Measurements from ENCODE around the gene DGLUCY.

DGLUCY gene

DNA sequence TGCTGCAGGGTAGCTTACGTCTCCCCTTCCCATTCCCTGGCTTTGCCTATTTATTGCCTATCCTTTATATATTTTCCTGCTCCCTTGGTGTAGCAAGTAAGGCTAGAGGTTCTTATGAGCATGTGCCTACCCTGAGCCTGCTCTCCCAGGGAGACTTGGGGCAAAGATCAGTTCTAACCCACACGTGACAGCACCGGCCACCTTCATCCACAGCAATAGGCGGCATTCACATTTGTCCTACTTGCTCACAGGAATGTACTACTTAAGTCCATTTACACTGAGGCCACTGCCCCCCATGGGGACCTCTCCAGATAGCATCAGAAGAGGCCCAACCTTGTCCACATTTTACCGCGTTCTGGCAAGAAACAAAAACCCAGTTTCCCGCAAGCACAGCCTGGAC is 122.0 kb downstream of the DGLUCY start:
- Histone ChIP-seq H3K4me1 (ENCODE audit: control insufficient read depth, insufficient read depth, low read length) (no peaks in the 10 kb centered on the region), H3K27ac (ENCODE audit: extremely low read depth, low read depth, low read length) (no peak overlapping the region), H3K36me3 (ENCODE audit: control insufficient read depth in 2 of 2, insufficient read depth in 1 of 2, low read length in 2 of 2) (no peaks in the 10 kb centered on the region), H3K9me3 (ENCODE audit: control insufficient read depth, insufficient read depth, low read depth, low read length) (no peaks in the 10 kb centered on the region), H3K4me3 (ENCODE audit: low read depth, low read length) (no peak overlapping the region)
- POLR2A ChIA-PET, result no interaction called here
- CTCF ChIA-PET, result no interaction called here
- TF ChIP-seq ZNF670 (tag by site-specific recombination; IDR thresholded peaks at IDR 0.05; ENCODE audit: low read depth) (no peak), ZNF585B (tag by site-specific recombination; IDR thresholded peaks at IDR 0.05) (no peak), ZNF366 (tag by site-specific recombination; conservative IDR thresholded peaks at IDR 0.05) (no peak), HOXD13 (CRISPR knock-in tag; IDR thresholded peaks at IDR 0.05; ENCODE audit: borderline replicate concordance) (no peak), ZNF121 (tag by site-specific recombination; IDR thresholded peaks at IDR 0.05) (no peak), ZNF837 (tag by site-specific recombination; IDR thresholded peaks at IDR 0.05) (no peak), ZNF776 (tag by site-specific recombination; IDR thresholded peaks at IDR 0.05; ENCODE audit: borderline replicate concordance) (no peak), HOXA7 (CRISPR knock-in tag; IDR thresholded peaks at IDR 0.05; ENCODE audit: borderline replicate concordance) (no peak), ZNF654 (tag by site-specific recombination; IDR thresholded peaks at IDR 0.05; ENCODE audit: low read depth) (no peak), ZNF544 (tag by site-specific recombination; IDR thresholded peaks at IDR 0.05) (no peak)
- TF ChIP-seq, protein P1, sequence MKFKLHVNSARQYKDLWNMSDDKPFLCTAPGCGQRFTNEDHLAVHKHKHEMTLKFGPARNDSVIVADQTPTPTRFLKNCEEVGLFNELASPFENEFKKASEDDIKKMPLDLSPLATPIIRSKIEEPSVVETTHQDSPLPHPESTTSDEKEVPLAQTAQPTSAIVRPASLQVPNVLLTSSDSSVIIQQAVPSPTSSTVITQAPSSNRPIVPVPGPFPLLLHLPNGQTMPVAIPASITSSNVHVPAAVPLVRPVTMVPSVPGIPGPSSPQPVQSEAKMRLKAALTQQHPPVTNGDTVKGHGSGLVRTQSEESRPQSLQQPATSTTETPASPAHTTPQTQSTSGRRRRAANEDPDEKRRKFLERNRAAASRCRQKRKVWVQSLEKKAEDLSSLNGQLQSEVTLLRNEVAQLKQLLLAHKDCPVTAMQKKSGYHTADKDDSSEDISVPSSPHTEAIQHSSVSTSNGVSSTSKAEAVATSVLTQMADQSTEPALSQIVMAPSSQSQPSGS (tag by site-specific recombination; IDR thresholded peaks at IDR 0.05; ENCODE audit: low read depth), result no peak
- TF ChIP-seq, protein P2, sequence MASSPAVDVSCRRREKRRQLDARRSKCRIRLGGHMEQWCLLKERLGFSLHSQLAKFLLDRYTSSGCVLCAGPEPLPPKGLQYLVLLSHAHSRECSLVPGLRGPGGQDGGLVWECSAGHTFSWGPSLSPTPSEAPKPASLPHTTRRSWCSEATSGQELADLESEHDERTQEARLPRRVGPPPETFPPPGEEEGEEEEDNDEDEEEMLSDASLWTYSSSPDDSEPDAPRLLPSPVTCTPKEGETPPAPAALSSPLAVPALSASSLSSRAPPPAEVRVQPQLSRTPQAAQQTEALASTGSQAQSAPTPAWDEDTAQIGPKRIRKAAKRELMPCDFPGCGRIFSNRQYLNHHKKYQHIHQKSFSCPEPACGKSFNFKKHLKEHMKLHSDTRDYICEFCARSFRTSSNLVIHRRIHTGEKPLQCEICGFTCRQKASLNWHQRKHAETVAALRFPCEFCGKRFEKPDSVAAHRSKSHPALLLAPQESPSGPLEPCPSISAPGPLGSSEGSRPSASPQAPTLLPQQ (tag by site-specific recombination; IDR thresholded peaks at IDR 0.05), result no peak
- TF ChIP-seq, protein P3, sequence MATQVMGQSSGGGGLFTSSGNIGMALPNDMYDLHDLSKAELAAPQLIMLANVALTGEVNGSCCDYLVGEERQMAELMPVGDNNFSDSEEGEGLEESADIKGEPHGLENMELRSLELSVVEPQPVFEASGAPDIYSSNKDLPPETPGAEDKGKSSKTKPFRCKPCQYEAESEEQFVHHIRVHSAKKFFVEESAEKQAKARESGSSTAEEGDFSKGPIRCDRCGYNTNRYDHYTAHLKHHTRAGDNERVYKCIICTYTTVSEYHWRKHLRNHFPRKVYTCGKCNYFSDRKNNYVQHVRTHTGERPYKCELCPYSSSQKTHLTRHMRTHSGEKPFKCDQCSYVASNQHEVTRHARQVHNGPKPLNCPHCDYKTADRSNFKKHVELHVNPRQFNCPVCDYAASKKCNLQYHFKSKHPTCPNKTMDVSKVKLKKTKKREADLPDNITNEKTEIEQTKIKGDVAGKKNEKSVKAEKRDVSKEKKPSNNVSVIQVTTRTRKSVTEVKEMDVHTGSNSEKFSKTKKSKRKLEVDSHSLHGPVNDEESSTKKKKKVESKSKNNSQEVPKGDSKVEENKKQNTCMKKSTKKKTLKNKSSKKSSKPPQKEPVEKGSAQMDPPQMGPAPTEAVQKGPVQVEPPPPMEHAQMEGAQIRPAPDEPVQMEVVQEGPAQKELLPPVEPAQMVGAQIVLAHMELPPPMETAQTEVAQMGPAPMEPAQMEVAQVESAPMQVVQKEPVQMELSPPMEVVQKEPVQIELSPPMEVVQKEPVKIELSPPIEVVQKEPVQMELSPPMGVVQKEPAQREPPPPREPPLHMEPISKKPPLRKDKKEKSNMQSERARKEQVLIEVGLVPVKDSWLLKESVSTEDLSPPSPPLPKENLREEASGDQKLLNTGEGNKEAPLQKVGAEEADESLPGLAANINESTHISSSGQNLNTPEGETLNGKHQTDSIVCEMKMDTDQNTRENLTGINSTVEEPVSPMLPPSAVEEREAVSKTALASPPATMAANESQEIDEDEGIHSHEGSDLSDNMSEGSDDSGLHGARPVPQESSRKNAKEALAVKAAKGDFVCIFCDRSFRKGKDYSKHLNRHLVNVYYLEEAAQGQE (tag by site-specific recombination; IDR thresholded peaks at IDR 0.05), result no peak

DNA sequence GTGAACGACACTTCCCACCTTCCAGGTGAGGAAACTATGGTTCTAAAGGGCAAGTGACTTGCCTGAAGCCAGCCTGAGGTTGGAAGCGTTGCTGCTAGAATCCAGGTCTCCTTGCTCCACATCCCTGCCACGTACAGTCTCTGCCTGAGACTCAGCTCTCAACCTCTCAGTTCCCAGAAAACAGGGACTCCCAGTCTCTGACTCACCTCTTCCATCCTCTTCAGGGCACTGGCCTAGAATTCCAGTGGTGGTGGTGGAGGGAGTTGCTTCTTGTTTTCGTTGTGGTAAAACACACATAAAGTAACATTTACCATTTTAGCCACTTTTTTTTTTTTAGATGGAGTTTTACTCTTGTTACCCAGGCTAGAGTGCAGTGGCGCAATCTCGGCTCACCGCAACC is 123.3 kb downstream of the DGLUCY start:
- TF ChIP-seq ZNF626 (tag by site-specific recombination; IDR thresholded peaks at IDR 0.05), result no peak
- no peak for TF ChIP-seq SP2 (tag by site-specific recombination; IDR thresholded peaks at IDR 0.05)
- TF ChIP-seq PRDM1 (tag by site-specific recombination; IDR thresholded peaks at IDR 0.05), result no peak
- TF ChIP-seq ZNF146 (tag by site-specific recombination; IDR thresholded peaks at IDR 0.05), result no peak
- TF ChIP-seq KLF7 (tag by site-specific recombination; IDR thresholded peaks at IDR 0.05; ENCODE audit: borderline replicate concordance), result no peak
- no peak for TF ChIP-seq ZNF623 (tag by site-specific recombination; IDR thresholded peaks at IDR 0.05)
- TF ChIP-seq, protein P4, sequence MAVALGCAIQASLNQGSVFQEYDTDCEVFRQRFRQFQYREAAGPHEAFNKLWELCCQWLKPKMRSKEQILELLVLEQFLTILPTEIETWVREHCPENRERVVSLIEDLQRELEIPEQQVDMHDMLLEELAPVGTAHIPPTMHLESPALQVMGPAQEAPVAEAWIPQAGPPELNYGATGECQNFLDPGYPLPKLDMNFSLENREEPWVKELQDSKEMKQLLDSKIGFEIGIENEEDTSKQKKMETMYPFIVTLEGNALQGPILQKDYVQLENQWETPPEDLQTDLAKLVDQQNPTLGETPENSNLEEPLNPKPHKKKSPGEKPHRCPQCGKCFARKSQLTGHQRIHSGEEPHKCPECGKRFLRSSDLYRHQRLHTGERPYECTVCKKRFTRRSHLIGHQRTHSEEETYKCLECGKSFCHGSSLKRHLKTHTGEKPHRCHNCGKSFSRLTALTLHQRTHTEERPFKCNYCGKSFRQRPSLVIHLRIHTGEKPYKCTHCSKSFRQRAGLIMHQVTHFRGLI (tag by site-specific recombination; IDR thresholded peaks at IDR 0.05), result no peak
- TF ChIP-seq KLF10 (tag by site-specific recombination; IDR thresholded peaks at IDR 0.05), result no peak
- TF ChIP-seq, protein P5, sequence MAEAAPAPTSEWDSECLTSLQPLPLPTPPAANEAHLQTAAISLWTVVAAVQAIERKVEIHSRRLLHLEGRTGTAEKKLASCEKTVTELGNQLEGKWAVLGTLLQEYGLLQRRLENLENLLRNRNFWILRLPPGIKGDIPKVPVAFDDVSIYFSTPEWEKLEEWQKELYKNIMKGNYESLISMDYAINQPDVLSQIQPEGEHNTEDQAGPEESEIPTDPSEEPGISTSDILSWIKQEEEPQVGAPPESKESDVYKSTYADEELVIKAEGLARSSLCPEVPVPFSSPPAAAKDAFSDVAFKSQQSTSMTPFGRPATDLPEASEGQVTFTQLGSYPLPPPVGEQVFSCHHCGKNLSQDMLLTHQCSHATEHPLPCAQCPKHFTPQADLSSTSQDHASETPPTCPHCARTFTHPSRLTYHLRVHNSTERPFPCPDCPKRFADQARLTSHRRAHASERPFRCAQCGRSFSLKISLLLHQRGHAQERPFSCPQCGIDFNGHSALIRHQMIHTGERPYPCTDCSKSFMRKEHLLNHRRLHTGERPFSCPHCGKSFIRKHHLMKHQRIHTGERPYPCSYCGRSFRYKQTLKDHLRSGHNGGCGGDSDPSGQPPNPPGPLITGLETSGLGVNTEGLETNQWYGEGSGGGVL (tag by site-specific recombination; IDR thresholded peaks at IDR 0.05), result no peak
- no peak for TF ChIP-seq ZNF324 (tag by site-specific recombination; IDR thresholded peaks at IDR 0.05)
- TF ChIP-seq ZNF629 (tag by site-specific recombination; IDR thresholded peaks at IDR 0.05), result no peak
- TF ChIP-seq, protein P6, sequence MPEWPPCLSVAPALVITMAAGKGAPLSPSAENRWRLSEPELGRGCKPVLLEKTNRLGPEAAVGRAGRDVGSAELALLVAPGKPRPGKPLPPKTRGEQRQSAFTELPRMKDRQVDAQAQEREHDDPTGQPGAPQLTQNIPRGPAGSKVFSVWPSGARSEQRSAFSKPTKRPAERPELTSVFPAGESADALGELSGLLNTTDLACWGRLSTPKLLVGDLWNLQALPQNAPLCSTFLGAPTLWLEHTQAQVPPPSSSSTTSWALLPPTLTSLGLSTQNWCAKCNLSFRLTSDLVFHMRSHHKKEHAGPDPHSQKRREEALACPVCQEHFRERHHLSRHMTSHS (tag by site-specific recombination; IDR thresholded peaks at IDR 0.05), result no peak
- no peak overlapping the region for H3K27ac ChIP-seq (ENCODE audit: extremely low read depth, low read depth, low read length)
- H3K36me3 ChIP-seq (ENCODE audit: control insufficient read depth in 2 of 2, insufficient read depth in 1 of 2, low read length in 2 of 2), result no peaks in the 10 kb centered on the region
- H3K9me3 ChIP-seq (ENCODE audit: control insufficient read depth, insufficient read depth, low read depth, low read length), result no peaks in the 10 kb centered on the region
- ChIA-PET CTCF (no interaction called here), POLR2A (no interaction called here)
- no peak overlapping the region for H3K4me3 ChIP-seq (ENCODE audit: low read depth, low read length)
- H3K4me1 ChIP-seq (ENCODE audit: control insufficient read depth, insufficient read depth, low read length), result no peaks in the 10 kb centered on the region
